H9 (cell line): ENCODE data around the gene OR5J2. TPM values are rescaled to one million over a fixed set of nuclear protein-coding genes. Genes with fewer than 3 reads are reported as not detected.
"Not testable (repeated sequence)": the region's sequence is repeated elsewhere in the genome, so short reads cannot be mapped to it uniquely, and the experiment has no call there.

ENCODE experiments used
- DNase-seq: peaks from one replicate; pipeline ENCODE4 v3.0.0-alpha.2; 2017
- H2AFZ ChIP-seq: one replicate; pipeline ENCODE4 v1.6.1; 2013; ENCODE audit warnings: mild to moderate bottlenecking, low read length, control low read depth, moderate library complexity
- H2AK5ac ChIP-seq: 2 replicates; pipeline ENCODE4 v1.6.1; 2013; ENCODE audit warnings: low read length, control low read depth, mixed read lengths; ENCODE audit not compliant: insufficient read length
- H2BK120ac ChIP-seq: one replicate; pipeline ENCODE4 v1.6.1; 2013; ENCODE audit warnings: low read depth, mild to moderate bottlenecking, low read length, control low read depth, inconsistent platforms; ENCODE audit not compliant: poor library complexity, severe bottlenecking
- H2BK12ac ChIP-seq: 2 replicates; pipeline ENCODE4 v1.6.1; 2013; ENCODE audit warnings: low read length, control low read depth, mixed read lengths, low read depth; ENCODE audit not compliant: insufficient read length
- H2BK15ac ChIP-seq: 2 replicates; pipeline ENCODE4 v1.6.1; 2013; ENCODE audit warnings: low read depth, low read length, control low read depth
- H2BK20ac ChIP-seq: one replicate; pipeline ENCODE4 v1.6.1; 2013; ENCODE audit warnings: low read depth, mild to moderate bottlenecking, low read length, control low read depth, inconsistent platforms; ENCODE audit not compliant: poor library complexity, severe bottlenecking
- H2BK5ac ChIP-seq: 2 replicates; pipeline ENCODE4 v1.6.1; 2013; ENCODE audit warnings: low read length, control low read depth, mixed read lengths; ENCODE audit not compliant: insufficient read length
- H3K14ac ChIP-seq: 2 replicates; pipeline ENCODE4 v1.6.1; 2013; ENCODE audit warnings: low read length, control low read depth; ENCODE audit not compliant: insufficient read depth
- H3K18ac ChIP-seq: 2 replicates; pipeline ENCODE4 v1.6.1; 2013; ENCODE audit warnings: low read depth, mild to moderate bottlenecking, mixed read lengths, low read length, control low read depth; ENCODE audit not compliant: insufficient read length
- H3K23ac ChIP-seq: 2 replicates; pipeline ENCODE4 v1.6.1; 2013; ENCODE audit warnings: low read length, control low read depth, mixed read lengths, low read depth; ENCODE audit not compliant: insufficient read length
- H3K23me2 ChIP-seq: 2 replicates; pipeline ENCODE4 v1.6.1; 2013; ENCODE audit warnings: low read depth, mild to moderate bottlenecking, mixed read lengths, low read length, control low read depth; ENCODE audit not compliant: insufficient read length, poor library complexity, severe bottlenecking
- H3K27ac ChIP-seq: 2 replicates; pipeline ENCODE4 v1.5.1; 2013; ENCODE audit warnings: low read length, control low read depth, mixed read lengths, low read depth; ENCODE audit not compliant: insufficient read length
- H3K27me3 ChIP-seq: 2 replicates; pipeline ENCODE4 v1.6.1; 2013; ENCODE audit warnings: low read length, control low read depth, inconsistent platforms; ENCODE audit not compliant: insufficient read depth
- H3K4ac ChIP-seq: 2 replicates; pipeline ENCODE4 v1.6.1; 2013; ENCODE audit warnings: low read depth, mild to moderate bottlenecking, control low read depth, inconsistent platforms, low read length, moderate library complexity
- H3K4me1 ChIP-seq: 2 replicates; pipeline ENCODE4 v1.6.1; 2013; ENCODE audit warnings: low read length, control low read depth, inconsistent platforms; ENCODE audit not compliant: insufficient read depth
- H3K4me2 ChIP-seq: 2 replicates; pipeline ENCODE4 v1.6.1; 2013; ENCODE audit warnings: low read length, control low read depth, mixed read lengths; ENCODE audit not compliant: insufficient read length, insufficient read depth
- H3K56ac ChIP-seq: 2 replicates; pipeline ENCODE4 v1.6.1; 2013; ENCODE audit warnings: low read depth, mild to moderate bottlenecking, mixed read lengths, low read length, control low read depth; ENCODE audit not compliant: insufficient read length
- H3K79me1 ChIP-seq: 2 replicates; pipeline ENCODE4 v1.6.1; 2013; ENCODE audit warnings: low read depth, mild to moderate bottlenecking, moderate library complexity, low read length, control low read depth, inconsistent platforms; ENCODE audit not compliant: insufficient read depth, poor library complexity, severe bottlenecking
- H3K79me2 ChIP-seq: 2 replicates; pipeline ENCODE4 v1.6.1; 2013; ENCODE audit warnings: low read length, control low read depth, inconsistent platforms; ENCODE audit not compliant: insufficient read depth
- H3K9ac ChIP-seq: 2 replicates; pipeline ENCODE4 v1.6.1; 2013; ENCODE audit warnings: low read length, control low read depth, mixed read lengths; ENCODE audit not compliant: insufficient read length; ENCODE audit errors: extremely low read depth
- H3K9me3 ChIP-seq: one replicate; pipeline ENCODE4 v1.6.1; 2013; ENCODE audit warnings: low read depth, low read length, inconsistent platforms; ENCODE audit not compliant: control insufficient read depth
- H3T11ph ChIP-seq: one replicate; pipeline ENCODE4 v1.6.1; 2013; ENCODE audit warnings: mild to moderate bottlenecking, low read length, control low read depth, inconsistent platforms
- H4K20me1 ChIP-seq: one replicate; pipeline ENCODE4 v1.6.1; 2013; ENCODE audit not compliant: control insufficient read depth, insufficient read length, insufficient read depth
- H4K5ac ChIP-seq: 2 replicates; pipeline ENCODE4 v1.6.1; 2013; ENCODE audit warnings: low read depth, mild to moderate bottlenecking, mixed read lengths, low read length, control low read depth; ENCODE audit not compliant: insufficient read length
- H4K8ac ChIP-seq: replicated peaks from 2 replicates; pipeline ENCODE4 v1.6.1; 2013; ENCODE audit warnings: low read length, control low read depth, mixed read lengths, low read depth; ENCODE audit not compliant: insufficient read length
- H4K91ac ChIP-seq: 2 replicates; pipeline ENCODE4 v1.6.1; 2013; ENCODE audit warnings: low read depth, mild to moderate bottlenecking, moderate library complexity, mixed read lengths, low read length, control low read depth; ENCODE audit not compliant: insufficient read length
- H3K27ac Mint-ChIP-seq, 3 experiments: 2 replicates in 2 of 3; 3 replicates in 1 of 3; pipeline ENCODE4 v1.8.0; 2020 to 2021; ENCODE audit warnings: mixed read lengths in 3 of 3, mild to moderate bottlenecking in 1 of 3, moderate library complexity in 1 of 3
- H3K27me3 Mint-ChIP-seq: 2 replicates; pipeline ENCODE4 v1.8.0; 2021; ENCODE audit warnings: low read depth, mild to moderate bottlenecking, moderate library complexity, mixed read lengths
- H3K36me3 Mint-ChIP-seq, 3 experiments: 2 replicates in 2 of 3; 3 replicates in 1 of 3; pipeline ENCODE4 v1.8.0; 2020 to 2021; ENCODE audit warnings: low read depth in 3 of 3, mixed read lengths in 3 of 3; ENCODE audit not compliant: insufficient read depth in 1 of 3
- H3K4me1 Mint-ChIP-seq, 2 experiments: 2 replicates each; pipeline ENCODE4 v1.8.0; 2020; ENCODE audit warnings: mixed read lengths in 2 of 2
- H3K4me3 Mint-ChIP-seq, 2 experiments: 2 replicates in 1 of 2; 3 replicates in 1 of 2; pipeline ENCODE4 v1.8.0; 2020 to 2021; ENCODE audit warnings: mild to moderate bottlenecking in 2 of 2, mixed read lengths in 2 of 2, moderate library complexity in 1 of 2
- H3K9me3 Mint-ChIP-seq, 2 experiments: 2 replicates in 1 of 2; 3 replicates in 1 of 2; pipeline ENCODE4 v1.8.0; 2020; ENCODE audit warnings: mild to moderate bottlenecking in 2 of 2, mixed read lengths in 2 of 2, moderate library complexity in 1 of 2
- WGBS: extraction: QIAGEN DNeasy Blood & Tissue Kit; methylation state at CpG from one replicate; pipeline ENCODE4 v1.1.7; 2013; ENCODE audit warnings: missing lambda C conversion rate, low lambda C conversion rate, mixed read lengths; ENCODE audit not compliant: insufficient read length; ENCODE audit errors: extremely low coverage; 5-methylcytosine and 5-hydroxymethylcytosine counted together
- total RNA-seq: library from RNA; stranded (reverse); gene quantifications from 2 replicates; pipeline ENCODE4 v1.2.1, GENCODE V29; 2021
- TF ChIP-seq, protein P1 (sequence below): fragments of 200-600 bp; sonication (generic); conservative IDR thresholded peaks from 3 replicates; pipeline ENCODE4 v1.8.0; 2021; ENCODE audit warnings: antibody characterized with exemption, mild to moderate bottlenecking

Gene OR5J2
- total RNA-seq, 1 experiment from 2014 or later, result not detected

DNA sequence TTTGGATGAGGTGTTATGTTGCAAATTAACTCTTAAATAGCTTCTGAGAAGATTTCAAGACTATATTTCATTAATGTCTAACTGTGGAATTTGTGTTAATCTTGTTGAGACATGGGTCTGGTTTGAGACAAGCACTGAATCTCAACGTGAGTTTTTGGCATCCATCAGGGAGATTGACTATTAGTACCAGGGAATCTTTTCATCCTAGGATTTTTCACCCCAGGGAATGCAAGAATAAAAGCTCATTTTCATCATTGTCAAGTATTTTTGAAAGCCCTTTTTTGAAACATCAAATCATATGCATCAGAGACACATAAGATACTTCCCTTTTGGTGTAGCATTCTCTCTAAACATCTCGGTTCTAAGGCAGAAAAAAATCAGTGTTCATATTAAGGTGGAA lies 38.1 kb downstream of the OR5J2 start:
- H3K36me3 Mint-ChIP-seq, result peaks cover 11 to 25% (median 11%) of the 10 kb centered on the region in 3 experiments
- H3K4me3 Mint-ChIP-seq, result no peak overlapping the region
- Histone ChIP-seq H3K23ac (no peak overlapping the region), H2BK15ac (no peak overlapping the region), H3K56ac (no peak overlapping the region), H2BK120ac (no peak overlapping the region), H2BK12ac (no peak overlapping the region), H3K79me1 (no peaks in the 10 kb centered on the region), H4K20me1 (no peaks in the 10 kb centered on the region), H3K14ac (no peak overlapping the region), H3K4ac (no peak overlapping the region), H2BK5ac (no peak overlapping the region), H4K8ac (no peak overlapping the region), H3K23me2 (no peaks in the 10 kb centered on the region), H2AFZ (no peak overlapping the region), H3K4me1 (no peaks in the 10 kb centered on the region), H3K18ac (no peak overlapping the region), H3T11ph (no peak overlapping the region), H3K9me3 (no peaks in the 10 kb centered on the region), H4K91ac (no peak overlapping the region), H4K5ac (no peak overlapping the region), H2BK20ac (no peak overlapping the region), H3K9ac (no peak overlapping the region), H3K27me3 (no peaks in the 10 kb centered on the region), H3K27ac (no peak overlapping the region), H3K4me2 (no peak overlapping the region), H3K79me2 (no peaks in the 10 kb centered on the region), H2AK5ac (no peak overlapping the region)
- H3K27me3 Mint-ChIP-seq, result no peaks in the 10 kb centered on the region; the same call in 1 of the 2 replicates
- H3K4me1 Mint-ChIP-seq, result peaks cover 0 to 6% of the 10 kb centered on the region in 2 experiments; a peak in 2 of 4 replicates
- no CpG with 5 or more reads among the region's 2 CpGs for WGBS
- TF ChIP-seq, protein P1, sequence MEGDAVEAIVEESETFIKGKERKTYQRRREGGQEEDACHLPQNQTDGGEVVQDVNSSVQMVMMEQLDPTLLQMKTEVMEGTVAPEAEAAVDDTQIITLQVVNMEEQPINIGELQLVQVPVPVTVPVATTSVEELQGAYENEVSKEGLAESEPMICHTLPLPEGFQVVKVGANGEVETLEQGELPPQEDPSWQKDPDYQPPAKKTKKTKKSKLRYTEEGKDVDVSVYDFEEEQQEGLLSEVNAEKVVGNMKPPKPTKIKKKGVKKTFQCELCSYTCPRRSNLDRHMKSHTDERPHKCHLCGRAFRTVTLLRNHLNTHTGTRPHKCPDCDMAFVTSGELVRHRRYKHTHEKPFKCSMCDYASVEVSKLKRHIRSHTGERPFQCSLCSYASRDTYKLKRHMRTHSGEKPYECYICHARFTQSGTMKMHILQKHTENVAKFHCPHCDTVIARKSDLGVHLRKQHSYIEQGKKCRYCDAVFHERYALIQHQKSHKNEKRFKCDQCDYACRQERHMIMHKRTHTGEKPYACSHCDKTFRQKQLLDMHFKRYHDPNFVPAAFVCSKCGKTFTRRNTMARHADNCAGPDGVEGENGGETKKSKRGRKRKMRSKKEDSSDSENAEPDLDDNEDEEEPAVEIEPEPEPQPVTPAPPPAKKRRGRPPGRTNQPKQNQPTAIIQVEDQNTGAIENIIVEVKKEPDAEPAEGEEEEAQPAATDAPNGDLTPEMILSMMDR, result no peak
- no peak for DNase-seq
- H3K27ac Mint-ChIP-seq, result no peak overlapping the region
- H3K9me3 Mint-ChIP-seq, result peaks cover 44 to 58% of the 10 kb centered on the region in 2 experiments

DNA sequence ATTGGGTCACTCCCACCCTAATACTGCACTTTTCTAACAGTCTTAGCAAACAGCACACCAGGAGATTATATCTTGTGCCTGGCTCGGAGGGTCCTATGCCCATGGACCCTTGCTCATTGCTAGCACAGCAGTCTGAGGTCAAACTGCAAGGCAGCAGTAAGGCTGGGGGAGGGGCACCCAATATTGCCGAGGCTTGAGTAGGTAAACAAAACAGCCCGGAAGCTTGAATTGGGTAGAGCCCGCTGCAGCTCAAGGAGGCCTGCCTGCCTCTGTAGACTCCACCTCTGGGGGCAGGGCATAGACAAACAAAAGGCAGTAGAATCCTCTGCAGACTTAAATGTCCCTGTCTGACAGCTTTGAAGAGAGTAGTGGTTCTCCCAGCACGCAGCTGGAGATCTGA lies 43.3 kb downstream of the OR5J2 start:
- no CpG with 5 or more reads among the region's 5 CpGs for WGBS
- H3K14ac ChIP-seq, H3K27me3 ChIP-seq, H3K9me3 ChIP-seq, H3K9ac ChIP-seq, H3K27me3 Mint-ChIP-seq, H3K23me2 ChIP-seq, H2BK15ac ChIP-seq, H3K4me2 ChIP-seq, H2BK120ac ChIP-seq, H3K4me3 Mint-ChIP-seq, H3K27ac ChIP-seq, H4K20me1 ChIP-seq, H3K4me1 Mint-ChIP-seq, H4K91ac ChIP-seq, H2BK5ac ChIP-seq, H4K8ac ChIP-seq, H2BK12ac ChIP-seq, H3K4ac ChIP-seq, H3K27ac Mint-ChIP-seq, H4K5ac ChIP-seq, H3K23ac ChIP-seq, H3K79me2 ChIP-seq, H3K4me1 ChIP-seq, H2BK20ac ChIP-seq, H2AFZ ChIP-seq, H3K79me1 ChIP-seq, H3K56ac ChIP-seq, H3K18ac ChIP-seq, H3T11ph ChIP-seq, H2AK5ac ChIP-seq: not testable (repeated sequence)
- DNase-seq, result peak; percentile 67
- peaks cover 11 to 21% (median 11%) of the 10 kb centered on the region in 3 experiments for H3K36me3 Mint-ChIP-seq
- H3K9me3 Mint-ChIP-seq, result peaks cover 59 to 77% of the 10 kb centered on the region in 2 experiments
